Gastrocnemius medialis (tissue), 4 donors: ENCODE data around the gene ADIRF. TPM values are rescaled to one million over a fixed set of nuclear protein-coding genes. Genes with fewer than 3 reads are reported as not detected.
"Not testable (repeated sequence)": the region's sequence is repeated elsewhere in the genome, so short reads cannot be mapped to it uniquely, and the experiment has no call there.

ENCODE experiments used
- ATAC-seq, 2 donors: fragments of 150-250 bp; one replicate each; pipeline ENCODE4 v1.9.1; 2016
- DNase-seq, 2 donors: peaks; one replicate each; pipeline ENCODE4 v3.0.0-alpha.2; 2019
- H3K27ac ChIP-seq, 4 donors: fragments of 200-600 bp; sonication (generic); 1 replicate in 1 of 4; 2 replicates in 3 of 4; pipeline ENCODE4 v1.5.1; 2016 to 2018; ENCODE audit warnings: mild to moderate bottlenecking in 2 of 4, moderate library complexity in 1 of 4
- H3K27me3 ChIP-seq, 3 donors: fragments of 200-600 bp; sonication (generic) in 2 of 3; 1 replicate in 1 of 3; 2 replicates in 2 of 3; pipeline versions ENCODE4 v1.5.1 to v1.6.0; 2016 to 2019; ENCODE audit warnings: mild to moderate bottlenecking in 1 of 3, moderate library complexity in 1 of 3
- H3K36me3 ChIP-seq, 2 donors: fragments of 200-600 bp; sonication (generic) in 1 of 2; one replicate each; pipeline ENCODE4 v1.5.1; 2017 to 2018
- H3K4me1 ChIP-seq, 2 donors: fragments of 200-600 bp; sonication (generic) in 1 of 2; one replicate each; pipeline ENCODE4 v1.5.1; 2016 to 2017; ENCODE audit warnings: mild to moderate bottlenecking in 2 of 2
- H3K4me3 ChIP-seq, 4 donors: fragments of 200-600 bp; sonication (generic) in 3 of 4; 1 replicate in 1 of 4; 2 replicates in 3 of 4; pipeline ENCODE4 v1.5.1; 2016 to 2019; ENCODE audit warnings: mild to moderate bottlenecking in 2 of 4
- H3K9me3 ChIP-seq, 3 donors: fragments of 200-600 bp; sonication (generic) in 2 of 3; 1 replicate in 1 of 3; 2 replicates in 2 of 3; pipeline ENCODE4 v1.5.1; 2016 to 2019
- POLR2A ChIP-seq, 2 donors: fragments of 450-650 bp; IDR thresholded peaks; one replicate each; pipeline ENCODE4 v1.6.1; 2017; ENCODE audit warnings: antibody characterized with exemption in 2 of 2, mild to moderate bottlenecking in 2 of 2, moderate library complexity in 2 of 2
- in situ Hi-C, 4 donors: fragments of 200-750 bp; cut with MboI; loops; one replicate each; pipeline versions ENCODE4 v1.15.0 to v1.8.0; 2017; ENCODE audit warnings: low sequenced_read_pairs in 4 of 4
- intact Hi-C: fragments of 100-400 bp; cut with DNase I; formaldehyde crosslinking; loops from one replicate; pipeline ENCODE4 v1.15.1; 2023; ENCODE audit warnings: low total_unique reads
- total RNA-seq, 4 donors: library from RNA; depleted of rRNA; stranded (reverse); fragments of >200 nt; gene quantifications; one replicate each; pipeline versions ENCODE4 v1.1.0 to v1.2.3, GENCODE V29; 2016
- TF ChIP-seq, protein P1 (sequence below), 5 experiments: fragments of 450-650 bp in 3 of 5; fragments of 200-600 bp in 2 of 5; sonication (generic) in 2 of 5; IDR thresholded peaks in 4 of 5; conservative IDR thresholded peaks in 1 of 5; 1 replicate in 4 of 5; 2 replicates in 1 of 5; pipeline ENCODE4 v1.5.1; 2016 to 2019; ENCODE audit warnings: antibody characterized with exemption in 5 of 5, mild to moderate bottlenecking in 3 of 5, moderate library complexity in 3 of 5

Gene ADIRF
- total RNA-seq, 4 donors from 2014 or later, result 20.1 to 51.2 (median 31.0) TPM

- no peak for TF ChIP-seq POLR2A (IDR thresholded peaks at IDR 0.05)
- TF ChIP-seq, protein P1, sequence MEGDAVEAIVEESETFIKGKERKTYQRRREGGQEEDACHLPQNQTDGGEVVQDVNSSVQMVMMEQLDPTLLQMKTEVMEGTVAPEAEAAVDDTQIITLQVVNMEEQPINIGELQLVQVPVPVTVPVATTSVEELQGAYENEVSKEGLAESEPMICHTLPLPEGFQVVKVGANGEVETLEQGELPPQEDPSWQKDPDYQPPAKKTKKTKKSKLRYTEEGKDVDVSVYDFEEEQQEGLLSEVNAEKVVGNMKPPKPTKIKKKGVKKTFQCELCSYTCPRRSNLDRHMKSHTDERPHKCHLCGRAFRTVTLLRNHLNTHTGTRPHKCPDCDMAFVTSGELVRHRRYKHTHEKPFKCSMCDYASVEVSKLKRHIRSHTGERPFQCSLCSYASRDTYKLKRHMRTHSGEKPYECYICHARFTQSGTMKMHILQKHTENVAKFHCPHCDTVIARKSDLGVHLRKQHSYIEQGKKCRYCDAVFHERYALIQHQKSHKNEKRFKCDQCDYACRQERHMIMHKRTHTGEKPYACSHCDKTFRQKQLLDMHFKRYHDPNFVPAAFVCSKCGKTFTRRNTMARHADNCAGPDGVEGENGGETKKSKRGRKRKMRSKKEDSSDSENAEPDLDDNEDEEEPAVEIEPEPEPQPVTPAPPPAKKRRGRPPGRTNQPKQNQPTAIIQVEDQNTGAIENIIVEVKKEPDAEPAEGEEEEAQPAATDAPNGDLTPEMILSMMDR (IDR thresholded peaks at IDR 0.05 in 4 of 5, conservative IDR thresholded peaks at IDR 0.05 in 1 of 5), result no peak
- intact Hi-C loops (no loop called here), in situ Hi-C loops (no loop called here)
- DNase-seq, result no peak
- H3K36me3 ChIP-seq, result no peaks in the 10 kb centered on the region
- no peak for ATAC-seq
- no peak overlapping the region for H3K4me3 ChIP-seq
- peaks cover 5 to 19% of the 10 kb centered on the region in 2 donors for H3K4me1 ChIP-seq
- H3K27ac ChIP-seq, result no peak overlapping the region
- H3K27me3 ChIP-seq, result no peaks in the 10 kb centered on the region
- H3K9me3 ChIP-seq, result no peaks in the 10 kb centered on the region
Measured at GRCh38 chr10:86951184-86951761, 17.0 kb upstream of the ADIRF start.

- ATAC-seq (no peak), DNase-seq (no peak)
- Histone ChIP-seq H3K36me3 (no peaks in the 10 kb centered on the region), H3K9me3 (no peaks in the 10 kb centered on the region), H3K27me3 (no peaks in the 10 kb centered on the region), H3K4me1 (peaks cover 0 to 16% of the 10 kb centered on the region in 2 donors), H3K27ac (peak overlapping the region in 2 of 4 donors; percentile 78 to 79), H3K4me3 (no peak overlapping the region)
- TF ChIP-seq, protein P1 (IDR thresholded peaks at IDR 0.05 in 4 of 5, conservative IDR thresholded peaks at IDR 0.05 in 1 of 5), result no peak
- in situ Hi-C loops (no loop called here), intact Hi-C loops (no loop called here)
Measured at GRCh38 chr10:86952106-86952505, 16.2 kb upstream of the ADIRF start.

DNA sequence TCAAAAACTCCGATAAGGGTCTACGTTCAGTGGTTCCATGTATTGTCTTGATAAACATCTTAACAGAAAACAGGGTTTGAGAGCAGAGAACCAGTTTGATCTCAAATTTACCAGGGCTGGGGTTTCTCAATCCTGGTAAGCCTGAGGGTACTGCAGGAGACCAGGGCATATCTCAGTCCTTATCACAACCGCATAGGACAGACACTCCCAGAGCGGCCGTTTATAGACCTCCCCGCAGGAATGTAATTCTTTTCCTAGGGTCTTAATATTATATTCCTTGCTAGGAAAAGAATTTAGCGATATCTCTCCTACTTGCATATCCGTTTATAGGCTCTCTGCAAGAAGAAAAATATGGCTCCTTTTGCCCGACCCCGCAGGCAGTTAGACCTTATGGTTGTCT, 15.6 kb upstream of the ADIRF start:
- peak overlapping the region in 3 of 4 donors; percentile 78 to 79 (median 78) for H3K27ac ChIP-seq
- intact Hi-C loops, DNase-seq, H3K27me3 ChIP-seq, H3K4me3 ChIP-seq, ATAC-seq, in situ Hi-C loops, H3K9me3 ChIP-seq, H3K36me3 ChIP-seq: not testable (repeated sequence)
- H3K4me1 ChIP-seq, result peaks cover 0 to 16% of the 10 kb centered on the region in 2 donors

GRCh38 chr10:86953747-86954680, 14.3 kb upstream of the ADIRF start:
- DNase-seq (no peak), ATAC-seq (peak; percentile 48 to 49)
- no peaks in the 10 kb centered on the region for H3K36me3 ChIP-seq
- peak overlapping the region in 3 of 4 donors; percentile 41 to 55 (median 51) for H3K4me3 ChIP-seq
- H3K27me3 ChIP-seq, result no peaks in the 10 kb centered on the region
- H3K27ac ChIP-seq, result peak overlapping the region; percentile 72 to 79 (median 78)
- H3K4me1 ChIP-seq, result peaks cover 3 to 16% of the 10 kb centered on the region in 2 donors
- intact Hi-C loops, result no loop called here
- TF ChIP-seq, protein P1 (IDR thresholded peaks at IDR 0.05 in 4 of 5, conservative IDR thresholded peaks at IDR 0.05 in 1 of 5), result no peak
- no peak for TF ChIP-seq POLR2A (IDR thresholded peaks at IDR 0.05)
- in situ Hi-C loops, result no loop called here
- H3K9me3 ChIP-seq, result no peaks in the 10 kb centered on the region
